Adrenal gland (tissue), 12 donors: Measurements from ENCODE around the gene GALT. TPM values are rescaled to one million over a fixed set of nuclear protein-coding genes. Genes with fewer than 3 reads are reported as not detected.

Experiments used
- DNase-seq, 7 donors: peaks; one replicate each; pipeline ENCODE4 v3.0.0-alpha.2; 2019 to 2020
- H3K27ac ChIP-seq, 5 donors: fragments of 200-600 bp; sonication (generic) in 4 of 5; 1 replicate in 3 of 5; 2 replicates in 2 of 5; pipeline versions ENCODE4 v1.5.1 to v1.8.0; 2016 to 2020; ENCODE audit warnings: mild to moderate bottlenecking in 1 of 5
- H3K27me3 ChIP-seq: fragments of 200-600 bp; 2 replicates; pipeline ENCODE4 v1.8.0; 2021
- H3K36me3 ChIP-seq, 2 donors: fragments of 200-600 bp; replicated peaks in 1 of 2; 1 replicate in 1 of 2; 2 replicates in 1 of 2; pipeline versions ENCODE4 v1.5.1 to v1.8.0; 2018 to 2022
- H3K4me1 ChIP-seq, 2 donors: fragments of 200-600 bp; replicated peaks in 1 of 2; 1 replicate in 1 of 2; 2 replicates in 1 of 2; pipeline versions ENCODE4 v1.5.1 to v1.8.0; 2018 to 2021
- H3K4me3 ChIP-seq, 4 donors: fragments of 200-600 bp; sonication (generic) in 3 of 4; one replicate each; pipeline ENCODE4 v1.5.1; 2016 to 2018
- H3K9me3 ChIP-seq, 3 donors: fragments of 200-600 bp; sonication (generic) in 1 of 3; replicated peaks in 1 of 3; 1 replicate in 2 of 3; 2 replicates in 1 of 3; pipeline versions ENCODE4 v1.5.1 to v1.8.0; 2016 to 2021
- CTCF ChIP-seq, 6 experiments: fragments of 450-650 bp in 4 of 6; fragments of 200-600 bp in 2 of 6; sonication (generic) in 1 of 6; IDR thresholded peaks; 1 replicate in 5 of 6; 2 replicates in 1 of 6; pipeline versions ENCODE4 v1.5.1 to v1.8.0; 2016 to 2021; ENCODE audit warnings: antibody characterized with exemption in 6 of 6, mild to moderate bottlenecking in 2 of 6, moderate library complexity in 1 of 6
- POLR2A ChIP-seq, 2 donors: fragments of 450-650 bp; IDR thresholded peaks; one replicate each; pipeline ENCODE4 v1.6.1; 2017; ENCODE audit warnings: antibody characterized with exemption in 2 of 2, mild to moderate bottlenecking in 2 of 2, moderate library complexity in 1 of 2
- WGBS, 4 donors: extraction: QIAGEN DNeasy Blood & Tissue Kit in 2 of 4; methylation state at CpG; one replicate each; pipeline versions ENCODE4 v1.1.5 to v1.1.7; 2013 to 2017; 5-methylcytosine and 5-hydroxymethylcytosine counted together
- intact Hi-C, 2 donors: fragments of 100-400 bp; cut with DNase I; formaldehyde crosslinking; loops; one replicate each; pipeline versions ENCODE4 v1.14.1 to v1.15.0; 2022 to 2023
- polyA plus RNA-seq, 3 donors: library from polyadenylated mRNA; stranded (reverse); fragments of 200-250 nt in 2 of 3; fragments of 350-450 nt in 1 of 3; fragmentation: Illumina TruSeq in 1 of 3; extraction: RNeasy Lipid Tissue Mini Kit (QIAGEN cat#74804) in 1 of 3; gene quantifications; one replicate each; pipeline ENCODE4 v1.2.3, GENCODE V29; 2013 to 2014
- small RNA-seq, 2 donors: library from RNA; depleted of rRNA; stranded (forward); fragments of <200 nt; gene quantifications; one replicate each; pipeline ENCODE3, GENCODE V24; 2016
- total RNA-seq, 9 donors: library from RNA; depleted of rRNA in 4 of 9; stranded (reverse); fragments of >200 nt in 4 of 9; fragments of 120-200 nt in 1 of 9; fragmentation: NEBNext Ultra II Directional in 1 of 9; extraction: Animal tissue kit (Norgen Biotek cat#: 25700) in 1 of 9; gene quantifications; one replicate each; pipeline versions ENCODE4 v1.1.0 to v1.2.4, GENCODE V29; 2013 to 2023
- donor health status: healthy with polysubstance abuse.
- donor health status: Bipolar disorder and iron deficiency.
- donor health status: DM: yes; HTN: yes; CAD: no.
- donor health status: DM: no; HTN: no; CAD: no.
- donor health status: DM: no; HTN: no; CAD: no.
- donor health status: DM: yes; HTN: yes; CAD: no.

Gene GALT
- total and polyA plus RNA-seq, 12 donors, result 37.5 to 147 (median 87.6) TPM

- DNase-seq, result no peak
- intact Hi-C loops, result no loop called here
- no peaks in the 10 kb centered on the region for H3K36me3 ChIP-seq
- H3K27ac ChIP-seq, result no peak overlapping the region
- H3K4me3 ChIP-seq, result no peak overlapping the region
- TF ChIP-seq POLR2A (IDR thresholded peaks at IDR 0.05) (no peak), CTCF (IDR thresholded peaks at IDR 0.05) (no peak)
- no peaks in the 10 kb centered on the region for H3K27me3 ChIP-seq
- 73 to 84% (median 76%) methylated on average over 2 of the region's 2 CpGs for WGBS, 4 donors
- no peaks in the 10 kb centered on the region for H3K9me3 ChIP-seq
- no peaks in the 10 kb centered on the region for H3K4me1 ChIP-seq
These were observed 47.1 kb downstream of the GALT start for GRCh38 chr9:34693560-34693959.

- Histone ChIP-seq H3K36me3 (no peaks in the 10 kb centered on the region), H3K9me3 (no peaks in the 10 kb centered on the region), H3K4me3 (no peak overlapping the region), H3K27ac (no peak overlapping the region), H3K4me1 (no peaks in the 10 kb centered on the region), H3K27me3 (no peaks in the 10 kb centered on the region)
- intact Hi-C loops, result no loop called here
- no peak for TF ChIP-seq CTCF (IDR thresholded peaks at IDR 0.05)
- DNase-seq, result no peak
These were observed 48.3 kb downstream of the GALT start for GRCh38 chr9:34694811-34695210.

Small RNA genes within 50 kb of the gene (small RNA-seq; reads per million reads assigned to genes)
- gene CCL27, result 0 reads per million in 2 donors

Other genes with a start within 250 kb of the GALT start
- gene FAM219A, start 188.1 kb upstream of the GALT start, total RNA-seq, result 10 to 100 TPM in 8 of 9 donors, 1 to 10 TPM in 1; 7.6 to 26.9 (median 15.4) TPM
- 10 to 100 TPM in 2 of 3 donors, 1 to 10 TPM in 1; 7.8 to 15.1 (median 14.7) TPM for gene FAM219A, start 188.1 kb upstream of the GALT start, polyA plus RNA-seq
- gene DNAI1, start 187.9 kb upstream of the GALT start, total RNA-seq, result under 1 TPM in 2 of 9 donors, not detected in 7; 0.06 to 0.28 TPM
- gene DNAI1, start 187.9 kb upstream of the GALT start, polyA plus RNA-seq, result 1 to 10 TPM in 1 of 3 donors, under 1 TPM in 2; 0.07 to 1.4 (median 0.30) TPM
- 1 to 10 TPM in 1 of 9 donors, under 1 TPM in 1, not detected in 7; 0.39 to 1.4 TPM for gene ENHO, start 123.7 kb upstream of the GALT start, total RNA-seq
- 1 to 10 TPM in 1 of 3 donors, under 1 TPM in 2; 0.24 to 1.6 (median 0.88) TPM for gene ENHO, start 123.7 kb upstream of the GALT start, polyA plus RNA-seq
- 1 to 10 TPM; 2.2 to 9.7 (median 3.7) TPM for gene CNTFR, start 57.0 kb upstream of the GALT start, total RNA-seq
- gene CNTFR, start 57.0 kb upstream of the GALT start, polyA plus RNA-seq, result 10 to 100 TPM in 1 of 3 donors, 1 to 10 TPM in 2; 1.1 to 15.2 (median 5.7) TPM
- 10 to 100 TPM; 11.3 to 42.9 (median 27.5) TPM for gene RPP25L, start 34.6 kb upstream of the GALT start, total RNA-seq
- 10 to 100 TPM; 10.5 to 32.5 (median 28.3) TPM for gene RPP25L, start 34.6 kb upstream of the GALT start, polyA plus RNA-seq
- 100 to 1,000 TPM in 5 of 9 donors, 10 to 100 TPM in 4; 46.6 to 163 (median 106) TPM for gene DCTN3, start 26.2 kb upstream of the GALT start, total RNA-seq
- gene DCTN3, start 26.2 kb upstream of the GALT start, polyA plus RNA-seq, result 10 to 100 TPM; 51.3 to 95.8 (median 74.0) TPM
- gene ARID3C, start 17.6 kb upstream of the GALT start, total RNA-seq, result not detected
- not detected for gene ARID3C, start 17.6 kb upstream of the GALT start, polyA plus RNA-seq
- gene SIGMAR1, start 8.9 kb upstream of the GALT start, total RNA-seq, result 100 to 1,000 TPM in 4 of 9 donors, 10 to 100 TPM in 5; 63.4 to 158 (median 86.4) TPM
- gene SIGMAR1, start 8.9 kb upstream of the GALT start, polyA plus RNA-seq, result 10 to 100 TPM; 34.6 to 96.3 (median 65.9) TPM
- gene IL11RA, start 5.5 kb downstream of the GALT start, total RNA-seq, result 10 to 100 TPM in 5 of 9 donors, 1 to 10 TPM in 4; 8.0 to 53.7 (median 14.2) TPM
- gene IL11RA, start 5.5 kb downstream of the GALT start, polyA plus RNA-seq, result 10 to 100 TPM in 2 of 3 donors, 1 to 10 TPM in 1; 5.2 to 27.9 (median 26.2) TPM
- under 1 TPM in 3 of 9 donors, not detected in 6; 0.33 to 0.65 (median 0.38) TPM for gene CCL27, start 16.0 kb downstream of the GALT start, total RNA-seq
- under 1 TPM in 2 of 3 donors, not detected in 1; 0.10 to 0.24 TPM for gene CCL27, start 16.0 kb downstream of the GALT start, polyA plus RNA-seq
- 1 to 10 TPM in 2 of 9 donors, under 1 TPM in 1, not detected in 6; 0.39 to 2.4 (median 1.6) TPM for gene CCL19, start 44.6 kb downstream of the GALT start, total RNA-seq
- 10 to 100 TPM in 2 of 3 donors, 1 to 10 TPM in 1; 7.5 to 23.3 (median 11.9) TPM for gene CCL19, start 44.6 kb downstream of the GALT start, polyA plus RNA-seq
- gene CCL21, start 63.5 kb downstream of the GALT start, total RNA-seq, result 100 to 1,000 TPM in 1 of 9 donors, 10 to 100 TPM in 7, 1 to 10 TPM in 1; 2.2 to 295 (median 31.6) TPM
- 100 to 1,000 TPM in 1 of 3 donors, 10 to 100 TPM in 2; 32.3 to 152 (median 33.7) TPM for gene CCL21, start 63.5 kb downstream of the GALT start, polyA plus RNA-seq